HEK293T (cell line): ENCODE measurements around the gene IGLL1.

Source experiments
- CTCF ChIA-PET: fragments of 350-600 bp; formaldehyde crosslinking; extraction: SDS; loops from one replicate; lab custom pipeline; 2021; ENCODE audit warnings: antibody characterized with exemption, inconsistent platforms; lab: Yijun Ruan, JAX
- POLR2A ChIA-PET: fragments of 350-600 bp; formaldehyde crosslinking; extraction: SDS; loops from one replicate; lab custom pipeline; 2020; ENCODE audit warnings: antibody characterized with exemption, inconsistent platforms; lab: Yijun Ruan, JAX
- DNase-seq: peaks from one replicate; pipeline ENCODE4 v3.0.0; 2012; ENCODE audit warnings: mixed read lengths; ENCODE audit errors: extremely low spot score
- ARNT ChIP-seq: fragments of 450-650 bp; IDR thresholded peaks from 2 replicates; pipeline ENCODE4 v1.6.1; 2017; ENCODE audit warnings: mild to moderate bottlenecking
- BHLHE40 ChIP-seq: fragments of 450-650 bp; IDR thresholded peaks from 2 replicates; pipeline ENCODE4 v1.6.1; 2016; ENCODE audit warnings: mild to moderate bottlenecking, moderate library complexity, borderline replicate concordance
- CTBP1 ChIP-seq: fragments of 450-650 bp; IDR thresholded peaks from 2 replicates; pipeline ENCODE4 v1.6.1; 2016; ENCODE audit warnings: borderline replicate concordance
- ELF4 ChIP-seq: fragments of 450-650 bp; IDR thresholded peaks from 2 replicates; pipeline ENCODE4 v1.6.1; 2017; ENCODE audit warnings: antibody characterized with exemption
- FOXA1 ChIP-seq: fragments of 450-650 bp; IDR thresholded peaks from 2 replicates; pipeline ENCODE4 v1.6.1; 2016; ENCODE audit warnings: mild to moderate bottlenecking
- FOXK2 ChIP-seq: fragments of 450-650 bp; IDR thresholded peaks from 2 replicates; pipeline ENCODE4 v1.6.1; 2016; ENCODE audit warnings: mild to moderate bottlenecking
- FOXM1 ChIP-seq: fragments of 450-650 bp; IDR thresholded peaks from 2 replicates; pipeline ENCODE4 v1.6.1; 2017; ENCODE audit warnings: mild to moderate bottlenecking, borderline replicate concordance
- HDGF ChIP-seq: fragments of 450-650 bp; IDR thresholded peaks from 2 replicates; pipeline ENCODE4 v1.6.1; 2017; ENCODE audit warnings: antibody characterized with exemption, borderline replicate concordance
- L3MBTL2 ChIP-seq: fragments of 450-650 bp; conservative IDR thresholded peaks from 2 replicates; pipeline ENCODE4 v1.6.1; 2016; ENCODE audit warnings: mild to moderate bottlenecking
- LEF1 ChIP-seq: fragments of 450-650 bp; IDR thresholded peaks from 2 replicates; pipeline ENCODE4 v1.6.1; 2017; ENCODE audit warnings: mild to moderate bottlenecking, borderline replicate concordance
- NFRKB ChIP-seq: fragments of 450-650 bp; IDR thresholded peaks from 2 replicates; pipeline ENCODE4 v1.6.1; 2016; ENCODE audit warnings: mild to moderate bottlenecking, moderate library complexity
- SP1 ChIP-seq: fragments of 450-650 bp; IDR thresholded peaks from 2 replicates; pipeline ENCODE4 v1.6.1; 2017
- SUZ12 ChIP-seq: fragments of 450-650 bp; IDR thresholded peaks from 2 replicates; pipeline ENCODE4 v1.6.1; 2016; ENCODE audit warnings: mild to moderate bottlenecking
- TARDBP ChIP-seq: fragments of 450-650 bp; IDR thresholded peaks from 2 replicates; pipeline ENCODE4 v1.6.1; 2016
- ZNF384 ChIP-seq: fragments of 450-650 bp; IDR thresholded peaks from 2 replicates; pipeline ENCODE4 v1.6.1; 2016
- TF ChIP-seq, protein P1 (sequence below): fragments of 450-650 bp; IDR thresholded peaks from 2 replicates; pipeline ENCODE4 v1.6.1; 2016

IGLL1 gene

DNA sequence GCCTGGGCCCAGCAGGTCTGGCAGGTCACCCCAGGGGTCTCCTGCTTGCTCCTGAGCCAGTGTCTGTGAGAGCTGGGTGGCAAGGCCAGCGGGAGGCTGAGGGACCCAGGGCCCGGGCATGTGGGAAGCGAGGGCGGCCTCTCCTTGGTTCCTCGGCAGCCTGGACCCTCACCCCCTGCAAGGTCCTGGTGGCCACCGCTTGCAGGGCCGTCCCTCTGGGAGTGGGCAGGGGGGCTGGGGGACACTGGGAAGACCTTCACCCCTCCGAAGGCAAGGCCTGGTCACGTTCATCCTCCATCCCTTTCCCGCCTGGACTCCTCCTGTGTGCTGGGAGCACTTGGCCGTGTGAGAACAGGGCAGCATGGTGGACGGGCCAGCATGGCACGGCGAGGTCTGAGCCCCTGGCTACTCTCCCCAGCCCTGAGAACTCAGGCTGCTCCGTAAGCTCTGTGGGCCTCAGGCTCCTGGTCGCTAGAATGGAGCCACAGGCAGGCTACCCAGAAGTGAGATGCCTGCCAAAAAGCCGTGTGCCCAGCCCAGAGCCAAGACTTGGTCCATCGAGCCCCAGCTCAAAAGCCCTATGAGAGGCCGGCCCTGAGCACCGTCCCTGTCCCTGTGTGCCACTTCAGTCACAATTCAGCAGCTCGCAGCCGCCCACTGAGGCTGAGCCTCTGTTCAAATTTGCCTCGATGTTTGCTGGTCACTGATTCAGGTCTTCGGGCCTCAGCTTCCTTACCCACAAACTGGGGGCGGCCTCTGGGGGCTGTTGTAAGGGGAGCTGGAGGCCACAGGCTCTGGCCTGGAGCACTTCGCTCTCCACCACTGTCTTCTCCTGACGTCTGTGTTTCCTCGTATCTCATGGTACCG, 45.0 kb downstream of the IGLL1 start:
- DNase-seq, result no peak
- ChIA-PET POLR2A (no interaction called here), CTCF (no interaction called here)
- TF ChIP-seq CTBP1 (no peak), TARDBP (no peak), NFRKB (no peak)

DNA sequence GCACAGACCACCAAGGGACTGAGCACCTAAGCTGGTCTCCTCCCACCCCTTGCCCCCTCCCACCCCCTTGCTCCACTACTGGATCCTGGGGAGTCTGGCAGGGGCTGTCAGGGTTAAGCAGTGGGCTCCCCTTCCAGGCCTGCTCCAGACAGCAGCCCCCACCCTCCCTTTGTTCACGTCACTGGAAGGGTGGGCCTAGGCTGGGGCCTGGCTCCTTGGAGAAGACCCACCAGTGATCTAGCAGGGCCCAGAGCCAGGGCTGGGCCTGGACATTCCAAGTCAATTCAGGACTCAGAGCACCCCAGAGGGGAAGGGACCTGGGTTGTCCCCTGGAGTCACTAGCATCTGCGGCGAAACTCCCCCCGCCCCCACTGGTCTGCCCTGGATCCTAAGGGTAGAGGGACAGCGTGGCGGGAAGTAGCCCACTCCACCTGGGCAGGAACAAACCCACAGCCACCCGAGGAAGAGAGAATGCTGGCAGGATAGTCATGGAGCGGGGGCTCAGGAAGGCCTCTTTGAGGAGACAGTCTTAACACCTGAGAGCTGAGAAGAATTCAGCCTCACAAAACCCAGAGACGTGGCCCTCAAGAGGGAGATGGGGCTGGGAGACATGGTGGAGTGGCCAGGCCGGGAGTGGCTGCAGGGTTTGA, 45.8 kb downstream of the IGLL1 start:
- ChIA-PET POLR2A (no interaction called here), CTCF (no interaction called here)
- no peak for TF ChIP-seq ARNT
- TF ChIP-seq NFRKB, result no peak
- TF ChIP-seq LEF1, result no peak
- no peak for TF ChIP-seq TARDBP
- TF ChIP-seq FOXK2, result no peak
- no peak for TF ChIP-seq HDGF
- no peak for TF ChIP-seq BHLHE40
- no peak for TF ChIP-seq FOXM1
- TF ChIP-seq, protein P1, sequence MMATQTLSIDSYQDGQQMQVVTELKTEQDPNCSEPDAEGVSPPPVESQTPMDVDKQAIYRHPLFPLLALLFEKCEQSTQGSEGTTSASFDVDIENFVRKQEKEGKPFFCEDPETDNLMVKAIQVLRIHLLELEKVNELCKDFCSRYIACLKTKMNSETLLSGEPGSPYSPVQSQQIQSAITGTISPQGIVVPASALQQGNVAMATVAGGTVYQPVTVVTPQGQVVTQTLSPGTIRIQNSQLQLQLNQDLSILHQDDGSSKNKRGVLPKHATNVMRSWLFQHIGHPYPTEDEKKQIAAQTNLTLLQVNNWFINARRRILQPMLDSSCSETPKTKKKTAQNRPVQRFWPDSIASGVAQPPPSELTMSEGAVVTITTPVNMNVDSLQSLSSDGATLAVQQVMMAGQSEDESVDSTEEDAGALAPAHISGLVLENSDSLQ, result no peak
- no peak for TF ChIP-seq ELF4
- TF ChIP-seq ZNF384, result no peak
- no peak for TF ChIP-seq SP1
- no peak for TF ChIP-seq FOXA1
- TF ChIP-seq L3MBTL2, result no peak
- TF ChIP-seq CTBP1, result no peak
- no peak for DNase-seq

DNA sequence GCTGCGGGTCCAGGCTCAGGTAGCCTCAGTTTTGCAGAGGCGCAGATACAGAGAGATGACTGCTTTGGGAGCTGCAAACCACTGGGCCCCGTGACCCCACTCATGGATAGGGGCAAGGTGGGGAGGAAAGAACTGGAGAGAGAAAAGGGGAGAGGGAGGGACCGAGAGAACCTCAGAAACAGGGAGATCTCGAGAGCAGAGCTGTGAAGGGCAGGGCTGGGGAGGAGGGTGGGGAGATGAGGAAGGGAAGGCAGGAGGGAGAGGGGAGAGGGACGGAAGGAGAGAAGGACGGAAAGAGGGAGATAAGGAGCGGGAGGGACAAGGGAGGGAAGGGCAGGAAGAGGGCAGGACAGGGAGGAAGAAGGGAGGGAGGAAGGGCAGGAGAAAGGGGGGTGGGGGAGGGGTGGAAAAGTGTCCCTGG, 46.3 kb downstream of the IGLL1 start:
- CTCF ChIA-PET, result no interaction called here

DNA sequence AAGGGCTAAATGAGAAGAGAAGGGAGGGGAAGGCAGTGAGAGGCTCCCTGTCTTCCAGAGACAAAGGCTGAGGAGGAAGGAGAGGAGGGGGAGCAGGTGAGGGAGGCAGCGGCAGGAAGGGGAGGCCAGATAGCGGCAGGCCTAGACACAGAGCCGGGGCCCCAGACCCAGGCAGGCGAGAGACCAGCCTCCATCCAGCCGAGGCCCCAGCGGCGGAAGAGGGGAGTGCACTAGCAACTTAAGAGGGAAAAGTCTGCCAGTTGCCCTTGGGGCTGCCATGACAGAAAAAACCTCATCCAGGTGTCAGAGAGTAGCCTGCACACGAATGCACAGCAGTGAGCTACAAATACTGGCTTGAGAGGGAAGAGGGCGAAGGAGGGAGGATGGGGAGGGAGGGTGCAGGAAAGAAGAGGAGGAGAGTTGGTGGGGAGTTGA, 46.7 kb downstream of the IGLL1 start:
- TF ChIP-seq, protein P1, result no peak
- no peak for TF ChIP-seq HDGF
- TF ChIP-seq ARNT, result no peak
- no peak for TF ChIP-seq L3MBTL2
- TF ChIP-seq TARDBP, result no peak
- no peak for TF ChIP-seq BHLHE40
- TF ChIP-seq CTBP1, result no peak
- TF ChIP-seq FOXM1, result no peak
- no peak for TF ChIP-seq SP1
- no peak for TF ChIP-seq NFRKB
- no peak for TF ChIP-seq ZNF384
- TF ChIP-seq SUZ12, result no peak
- no peak for TF ChIP-seq FOXK2
- no peak for TF ChIP-seq ELF4
- no peak for TF ChIP-seq LEF1
- ChIA-PET CTCF (no interaction called here), POLR2A (no interaction called here)
- peak; percentile 78 for DNase-seq

More for the DNA sequence above, 46.3 kb downstream of the IGLL1 start:
- no peak for DNase-seq
- TF ChIP-seq FOXK2, result no peak
- TF ChIP-seq ZNF384, result no peak
- TF ChIP-seq, protein P1, result no peak
- no peak for TF ChIP-seq LEF1
- TF ChIP-seq SP1, result no peak
- TF ChIP-seq FOXA1, result no peak
- no peak for TF ChIP-seq TARDBP
- TF ChIP-seq FOXM1, result no peak
- TF ChIP-seq CTBP1, result no peak
- no peak for TF ChIP-seq BHLHE40
- TF ChIP-seq ELF4, result no peak
- no peak for TF ChIP-seq SUZ12
- TF ChIP-seq ARNT, result no peak
- TF ChIP-seq NFRKB, result no peak
- POLR2A ChIA-PET, result no interaction called here

DNA sequence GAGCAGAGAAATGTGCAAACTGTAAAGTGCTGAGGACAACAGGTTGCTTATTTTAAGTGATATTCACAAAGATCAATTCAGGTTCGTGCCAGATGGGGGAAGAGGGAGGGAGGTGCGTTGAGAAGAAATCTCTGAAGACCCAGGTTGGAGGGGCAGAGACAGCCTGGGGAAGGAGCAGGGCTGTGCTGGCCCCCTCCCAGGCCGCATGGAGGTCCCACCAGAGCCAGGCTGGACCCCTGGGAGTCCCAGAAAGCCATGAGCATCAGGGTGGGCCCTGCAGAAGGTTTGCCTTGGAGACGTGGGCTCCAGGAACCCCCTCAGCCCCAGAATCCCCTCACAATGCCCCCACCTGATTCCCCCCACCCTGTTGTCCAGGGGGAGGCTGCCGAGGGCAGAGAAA, 47.4 kb downstream of the IGLL1 start:
- POLR2A ChIA-PET, result no interaction called here
- DNase-seq, result no peak
- CTCF ChIA-PET, result no interaction called here
- no peak for TF ChIP-seq BHLHE40
- TF ChIP-seq LEF1, result no peak
- no peak for TF ChIP-seq HDGF
- TF ChIP-seq NFRKB, result no peak
- no peak for TF ChIP-seq TARDBP
- no peak for TF ChIP-seq FOXK2
- no peak for TF ChIP-seq SUZ12
- TF ChIP-seq, protein P1, result no peak
- TF ChIP-seq ELF4, result no peak
- no peak for TF ChIP-seq CTBP1
- TF ChIP-seq L3MBTL2, result no peak
